ENCODE data around the gene DBP. TPM values are rescaled to one million over a fixed set of nuclear protein-coding genes. Genes with fewer than 3 reads are reported as not detected.

The DBP gene
- total and polyA plus RNA-seq, 2 experiments from 2014 or later: 5.7 to 6.3 TPM

DNA sequence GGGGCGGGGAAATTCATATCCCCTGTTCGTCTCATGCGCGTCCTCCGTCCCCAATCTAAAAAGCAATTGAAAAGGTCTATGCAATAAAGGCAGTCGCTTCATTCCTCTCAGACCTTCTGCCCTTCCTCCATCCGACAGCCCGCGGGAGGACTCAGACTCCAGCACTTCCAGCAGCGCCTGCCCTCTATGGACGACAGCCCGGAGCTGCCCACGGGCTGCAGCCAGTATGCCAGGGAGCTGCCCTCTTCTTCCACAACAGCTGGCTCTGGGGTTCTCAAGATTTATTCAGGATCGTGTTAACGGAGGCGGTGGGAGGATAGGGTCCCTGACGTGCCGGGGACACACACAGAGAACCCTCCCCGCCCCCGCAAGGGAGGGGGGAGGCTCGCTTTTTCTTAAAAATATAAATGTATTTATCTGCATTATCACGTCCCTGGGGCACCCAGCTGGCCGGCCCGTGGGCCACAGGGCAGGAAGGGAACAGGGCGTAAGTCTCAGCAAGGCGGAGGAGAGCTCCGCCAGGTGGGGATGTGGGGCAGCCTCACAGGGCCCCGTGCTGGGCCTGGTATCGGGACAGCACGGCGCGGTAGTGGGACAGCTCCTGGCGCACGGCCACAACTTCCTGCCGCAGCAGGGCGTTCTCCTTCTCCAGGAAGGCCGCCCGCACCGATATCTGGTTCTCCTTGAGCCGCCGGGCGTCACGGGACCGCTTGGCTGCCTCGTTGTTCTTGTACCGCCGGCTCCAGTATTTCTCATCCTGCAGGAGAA lies 6.7 kb downstream of the DBP start:
- Mint-ChIP-seq H3K27me3 (ENCODE audit: insufficient read depth, low read depth, poor library complexity) (peaks cover 31% of the 10 kb centered on the region), H3K4me1 (peaks cover 34% of the 10 kb centered on the region), H3K27ac (peak overlapping the region; percentile 95), H3K4me3 (peak overlapping the region; percentile 69), H3K36me3 (ENCODE audit: low read depth) (peaks cover 7% of the 10 kb centered on the region; the same call in 2 of the 3 replicates), H3K9me3 (no peaks in the 10 kb centered on the region; the same call in 1 of the 3 replicates)
- Histone ChIP-seq H3K27me3 (ENCODE audit: insufficient read depth) (no peaks in the 10 kb centered on the region), H3K27ac (ENCODE audit: low read depth) (peak overlapping the region; percentile 97), H3K9me2 (ENCODE audit: insufficient read depth) (no peaks in the 10 kb centered on the region), H4K20me1 (replicated peaks; ENCODE audit: insufficient read depth) (peaks cover 8% of the 10 kb centered on the region), H2AFZ (no peak overlapping the region), H3K36me3 (ENCODE audit: insufficient read depth) (no peaks in the 10 kb centered on the region), H3F3A (replicated peaks; ENCODE audit: low read depth) (peaks cover 36% of the 10 kb centered on the region), H3K79me2 (replicated peaks; ENCODE audit: insufficient read depth) (peaks cover 1% of the 10 kb centered on the region), H3K4me2 (peak overlapping the region; percentile 89), H3K4me3 (peak overlapping the region; percentile 64), H3K4me1 (ENCODE audit: insufficient read depth) (peaks cover 27% of the 10 kb centered on the region)
- TF ChIP-seq CREB1 (CRISPR knock-in tag; IDR thresholded peaks at IDR 0.05; ENCODE audit: low read depth) (no peak), STAT1 (IDR thresholded peaks at IDR 0.05; ENCODE audit: unreplicated experiment) (no peak), NANOG (IDR thresholded peaks at IDR 0.05; ENCODE audit: borderline replicate concordance) (no peak)
- TF ChIP-seq, protein P1, sequence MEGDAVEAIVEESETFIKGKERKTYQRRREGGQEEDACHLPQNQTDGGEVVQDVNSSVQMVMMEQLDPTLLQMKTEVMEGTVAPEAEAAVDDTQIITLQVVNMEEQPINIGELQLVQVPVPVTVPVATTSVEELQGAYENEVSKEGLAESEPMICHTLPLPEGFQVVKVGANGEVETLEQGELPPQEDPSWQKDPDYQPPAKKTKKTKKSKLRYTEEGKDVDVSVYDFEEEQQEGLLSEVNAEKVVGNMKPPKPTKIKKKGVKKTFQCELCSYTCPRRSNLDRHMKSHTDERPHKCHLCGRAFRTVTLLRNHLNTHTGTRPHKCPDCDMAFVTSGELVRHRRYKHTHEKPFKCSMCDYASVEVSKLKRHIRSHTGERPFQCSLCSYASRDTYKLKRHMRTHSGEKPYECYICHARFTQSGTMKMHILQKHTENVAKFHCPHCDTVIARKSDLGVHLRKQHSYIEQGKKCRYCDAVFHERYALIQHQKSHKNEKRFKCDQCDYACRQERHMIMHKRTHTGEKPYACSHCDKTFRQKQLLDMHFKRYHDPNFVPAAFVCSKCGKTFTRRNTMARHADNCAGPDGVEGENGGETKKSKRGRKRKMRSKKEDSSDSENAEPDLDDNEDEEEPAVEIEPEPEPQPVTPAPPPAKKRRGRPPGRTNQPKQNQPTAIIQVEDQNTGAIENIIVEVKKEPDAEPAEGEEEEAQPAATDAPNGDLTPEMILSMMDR (conservative IDR thresholded peaks at IDR 0.05; ENCODE audit: low read depth in 2 of 2): peak in 1 of 2 experiments; percentile 56; a peak in 3 of 4 replicates
- TF ChIP-seq, protein P2, sequence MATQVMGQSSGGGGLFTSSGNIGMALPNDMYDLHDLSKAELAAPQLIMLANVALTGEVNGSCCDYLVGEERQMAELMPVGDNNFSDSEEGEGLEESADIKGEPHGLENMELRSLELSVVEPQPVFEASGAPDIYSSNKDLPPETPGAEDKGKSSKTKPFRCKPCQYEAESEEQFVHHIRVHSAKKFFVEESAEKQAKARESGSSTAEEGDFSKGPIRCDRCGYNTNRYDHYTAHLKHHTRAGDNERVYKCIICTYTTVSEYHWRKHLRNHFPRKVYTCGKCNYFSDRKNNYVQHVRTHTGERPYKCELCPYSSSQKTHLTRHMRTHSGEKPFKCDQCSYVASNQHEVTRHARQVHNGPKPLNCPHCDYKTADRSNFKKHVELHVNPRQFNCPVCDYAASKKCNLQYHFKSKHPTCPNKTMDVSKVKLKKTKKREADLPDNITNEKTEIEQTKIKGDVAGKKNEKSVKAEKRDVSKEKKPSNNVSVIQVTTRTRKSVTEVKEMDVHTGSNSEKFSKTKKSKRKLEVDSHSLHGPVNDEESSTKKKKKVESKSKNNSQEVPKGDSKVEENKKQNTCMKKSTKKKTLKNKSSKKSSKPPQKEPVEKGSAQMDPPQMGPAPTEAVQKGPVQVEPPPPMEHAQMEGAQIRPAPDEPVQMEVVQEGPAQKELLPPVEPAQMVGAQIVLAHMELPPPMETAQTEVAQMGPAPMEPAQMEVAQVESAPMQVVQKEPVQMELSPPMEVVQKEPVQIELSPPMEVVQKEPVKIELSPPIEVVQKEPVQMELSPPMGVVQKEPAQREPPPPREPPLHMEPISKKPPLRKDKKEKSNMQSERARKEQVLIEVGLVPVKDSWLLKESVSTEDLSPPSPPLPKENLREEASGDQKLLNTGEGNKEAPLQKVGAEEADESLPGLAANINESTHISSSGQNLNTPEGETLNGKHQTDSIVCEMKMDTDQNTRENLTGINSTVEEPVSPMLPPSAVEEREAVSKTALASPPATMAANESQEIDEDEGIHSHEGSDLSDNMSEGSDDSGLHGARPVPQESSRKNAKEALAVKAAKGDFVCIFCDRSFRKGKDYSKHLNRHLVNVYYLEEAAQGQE (IDR thresholded peaks at IDR 0.05; ENCODE audit: unreplicated experiment): peak; percentile 13
- ATAC-seq: peak; percentile 39
- DNase-seq (ENCODE audit: low spot score): peak; percentile 88

GRCh38 chr19:48629599-48630295 lies 7.4 kb downstream of the DBP start:
- H3K9me2 ChIP-seq (ENCODE audit: insufficient read depth): no peaks in the 10 kb centered on the region
- H4K20me1 ChIP-seq (replicated peaks; ENCODE audit: insufficient read depth): peaks cover 13% of the 10 kb centered on the region
- H3K79me2 ChIP-seq (replicated peaks; ENCODE audit: insufficient read depth): peaks cover 8% of the 10 kb centered on the region
- H3K4me3 ChIP-seq: peak overlapping the region; percentile 64
- H3K36me3 ChIP-seq (ENCODE audit: insufficient read depth): no peaks in the 10 kb centered on the region
- peaks cover 31% of the 10 kb centered on the region for H3F3A ChIP-seq (replicated peaks; ENCODE audit: low read depth)
- peaks cover 35% of the 10 kb centered on the region for H3K4me1 Mint-ChIP-seq
- peak overlapping the region; percentile 89 for H3K4me2 ChIP-seq
- H3K4me3 Mint-ChIP-seq: peak overlapping the region; percentile 69
- H2AFZ ChIP-seq: no peak overlapping the region
- no peaks in the 10 kb centered on the region; the same call in 1 of the 3 replicates for H3K9me3 Mint-ChIP-seq
- ATAC-seq: peak; percentile 78
- H3K27me3 Mint-ChIP-seq (ENCODE audit: insufficient read depth, low read depth, poor library complexity): peaks cover 31% of the 10 kb centered on the region
- H3K36me3 Mint-ChIP-seq (ENCODE audit: low read depth): peaks cover 7% of the 10 kb centered on the region; the same call in 2 of the 3 replicates
- DNase-seq (ENCODE audit: low spot score): peak; percentile 99
- H3K27me3 ChIP-seq (ENCODE audit: insufficient read depth): no peaks in the 10 kb centered on the region
- H3K27ac ChIP-seq (ENCODE audit: low read depth): peak overlapping the region; percentile 97
- H3K27ac Mint-ChIP-seq: peak overlapping the region; percentile 95
- H3K4me1 ChIP-seq (ENCODE audit: insufficient read depth): peaks cover 28% of the 10 kb centered on the region
- TF ChIP-seq ZNF331 (CRISPR knock-in tag; IDR thresholded peaks at IDR 0.05; ENCODE audit: low read depth) (no peak), STAT1 (IDR thresholded peaks at IDR 0.05; ENCODE audit: unreplicated experiment) (no peak), EZH2phosphoT487 (IDR thresholded peaks at IDR 0.05; ENCODE audit: unreplicated experiment) (no peak), JUNB (IDR thresholded peaks at IDR 0.05; ENCODE audit: unreplicated experiment) (no peak), ETS1 (IDR thresholded peaks at IDR 0.05) (no peak)
- TF ChIP-seq, protein P2 (IDR thresholded peaks at IDR 0.05; ENCODE audit: unreplicated experiment): no peak

Measured in GM23338 (cell line).